ENCODE data around the gene LOXL3. TPM values are rescaled to one million over a fixed set of nuclear protein-coding genes. Genes with fewer than 3 reads are reported as not detected.

Gene LOXL3
- total RNA-seq, 4 donors from 2014 or later: 0.98 to 5.6 (median 2.2) TPM

DNA sequence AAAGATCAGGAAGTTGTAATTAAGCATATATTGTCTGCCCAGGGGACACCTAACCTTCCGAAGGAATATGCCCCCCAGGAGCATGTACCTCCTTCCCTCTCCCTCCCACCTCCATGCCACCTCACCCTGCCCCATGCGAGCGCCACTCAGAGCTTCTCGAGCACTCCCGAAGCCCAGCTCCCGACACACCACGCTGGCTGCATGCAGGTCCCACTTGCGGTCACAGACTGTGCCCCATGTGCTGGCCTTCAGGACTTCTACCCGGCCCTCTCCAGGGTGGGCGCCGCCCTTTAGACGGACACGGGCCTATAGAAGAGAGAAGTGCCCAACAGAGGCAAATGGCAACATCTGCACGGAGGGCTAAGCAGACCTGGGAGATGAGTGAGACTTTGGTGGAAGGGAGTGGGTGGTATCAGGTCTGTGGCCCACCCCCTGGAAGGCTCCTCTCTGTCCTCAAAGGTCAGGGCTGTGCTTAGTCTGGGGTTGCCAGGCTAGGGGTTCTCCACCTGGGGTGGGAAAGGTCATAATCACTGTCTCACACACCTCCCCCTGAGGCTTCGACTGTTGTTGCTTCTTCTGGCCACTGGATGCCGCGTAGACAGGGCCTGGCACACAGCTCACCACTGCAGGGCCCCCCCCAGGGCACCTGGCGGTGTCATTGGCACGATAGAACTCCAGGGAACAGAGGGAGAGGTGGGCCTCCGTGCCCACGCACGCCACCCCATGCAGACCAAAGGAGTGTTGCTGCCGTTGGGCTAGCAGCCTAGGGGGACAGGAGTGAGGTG lies 17.4 kb downstream of the LOXL3 start:
- Histone ChIP-seq H3K9me3 (no peaks in the 10 kb centered on the region), H3K36me3 (peaks cover 0 to 11% of the 10 kb centered on the region in 2 donors), H3K4me3 (replicated peaks in 1 of 3) (no peak overlapping the region), H3K4me1 (peaks cover 0 to 6% of the 10 kb centered on the region in 2 donors), H3K27me3 (no peaks in the 10 kb centered on the region), H3K27ac (no peak overlapping the region)
- TF ChIP-seq POLR2A (IDR thresholded peaks at IDR 0.05) (no peak), CTCF (IDR thresholded peaks at IDR 0.05) (no peak)
- no peak for DNase-seq
- 84 to 87% methylated on average over 22 to 23 of the region's 23 CpGs for WGBS, 2 donors
- intact Hi-C loops (cut with DNase I): no loop called here

- 89 to 97% methylated on average over 10 of the region's 10 CpGs for WGBS, 2 donors
- peaks cover 6 to 7% of the 10 kb centered on the region in 2 donors for H3K4me1 ChIP-seq
- no peak for TF ChIP-seq POLR2A (IDR thresholded peaks at IDR 0.05)
- TF ChIP-seq CTCF (IDR thresholded peaks at IDR 0.05): no peak
- DNase-seq: no peak
- peaks cover 0 to 11% of the 10 kb centered on the region in 2 donors for H3K36me3 ChIP-seq
- intact Hi-C loops (cut with DNase I): no loop called here
- H3K4me3 ChIP-seq (replicated peaks in 1 of 3): no peak overlapping the region
- H3K27me3 ChIP-seq: no peaks in the 10 kb centered on the region
- H3K9me3 ChIP-seq: no peaks in the 10 kb centered on the region
- H3K27ac ChIP-seq: no peak overlapping the region
Measured at GRCh38 chr2:74535440-74535965, 18.2 kb downstream of the LOXL3 start.

DNA sequence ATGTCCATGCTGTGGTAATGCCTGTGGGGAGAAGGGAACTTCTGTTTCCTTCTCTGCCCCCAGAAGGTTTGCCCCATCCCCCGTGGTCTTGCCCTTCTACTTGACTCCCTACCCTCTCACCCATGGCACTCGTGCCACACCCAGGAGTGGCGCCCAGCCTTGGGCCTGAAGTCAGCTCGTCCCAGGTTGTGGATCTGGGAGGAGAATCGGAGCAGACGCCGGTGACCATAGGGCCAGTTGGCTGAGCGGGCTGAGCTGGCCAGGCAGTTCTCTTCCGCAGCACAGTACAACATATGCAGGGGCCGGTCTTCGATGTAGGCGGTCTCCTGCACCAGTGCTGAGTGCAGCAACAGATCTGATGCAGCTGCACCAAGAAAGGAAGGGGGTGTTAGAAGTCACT lies 19.3 kb downstream of the LOXL3 start:
- TF ChIP-seq CTCF (IDR thresholded peaks at IDR 0.05) (no peak), POLR2A (IDR thresholded peaks at IDR 0.05) (no peak)
- intact Hi-C loops (cut with DNase I): no loop called here

DNA sequence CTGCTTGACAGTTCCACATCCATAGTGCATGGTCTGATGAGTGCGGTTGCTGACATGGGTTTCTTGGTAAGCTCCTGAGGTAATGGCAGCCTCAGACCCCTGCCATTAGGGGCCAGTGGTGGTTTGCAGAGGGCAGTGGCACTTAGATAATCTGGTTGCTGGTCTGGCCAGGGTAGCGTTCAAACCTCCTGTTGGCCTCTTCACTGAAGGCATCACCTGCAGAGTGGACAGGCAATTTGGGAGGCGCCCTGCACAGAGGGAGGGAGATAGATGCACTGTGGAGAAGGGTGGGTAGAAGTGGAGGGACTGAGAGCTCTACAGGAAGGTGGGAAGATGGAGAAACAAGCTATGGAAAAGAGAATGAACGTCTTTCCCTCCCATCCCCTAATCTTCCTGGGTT lies 20.3 kb downstream of the LOXL3 start:
- WGBS, 2 donors: 86 to 91% methylated on average over 4 of the region's 4 CpGs
- no peaks in the 10 kb centered on the region for H3K9me3 ChIP-seq
- intact Hi-C loops (cut with DNase I): no loop called here

More for the DNA sequence above, 19.3 kb downstream of the LOXL3 start:
- no peaks in the 10 kb centered on the region for H3K27me3 ChIP-seq
- H3K9me3 ChIP-seq: no peaks in the 10 kb centered on the region
- 86 to 88% methylated on average over 6 to 12 of the region's 12 CpGs for WGBS, 2 donors
- no peak overlapping the region for H3K4me3 ChIP-seq (replicated peaks in 1 of 3)
- no peak overlapping the region for H3K27ac ChIP-seq
- peaks cover 6 to 7% of the 10 kb centered on the region in 2 donors for H3K4me1 ChIP-seq
- H3K36me3 ChIP-seq: peaks cover 0 to 11% of the 10 kb centered on the region in 2 donors
- DNase-seq: no peak

More for the DNA sequence above, 20.3 kb downstream of the LOXL3 start:
- TF ChIP-seq POLR2A (IDR thresholded peaks at IDR 0.05): no peak
- TF ChIP-seq CTCF (IDR thresholded peaks at IDR 0.05): no peak
- Histone ChIP-seq H3K27ac (no peak overlapping the region), H3K4me1 (peaks cover 6 to 14% of the 10 kb centered on the region in 2 donors), H3K36me3 (peaks cover 0 to 11% of the 10 kb centered on the region in 2 donors), H3K27me3 (no peaks in the 10 kb centered on the region), H3K4me3 (replicated peaks in 1 of 3) (no peak overlapping the region)
- no peak for DNase-seq

All from thyroid gland (tissue), 4 donors.